IMR-90 (cell line): ENCODE measurements around the gene REG3A. TPM values are rescaled to one million over a fixed set of nuclear protein-coding genes. Genes with fewer than 3 reads are reported as not detected.

ENCODE experiments used
- ATAC-seq: fragments of 200-7000 bp; cut with Tn5 transposase; 2 replicates; pipeline ENCODE4 v1.9.1; 2020; ENCODE audit warnings: low read depth, mild to moderate bottlenecking, moderate library complexity
- BruUV-seq: library from RNA; stranded (reverse); fragments of 400-500 nt; replicated peaks from 2 replicates; lab custom pipeline; 2021; lab: Mats Ljungman, UMichigan
- CTCF ChIA-PET: fragments of 300-600 bp; formaldehyde crosslinking; extraction: SDS; loops from one replicate; lab custom pipeline; 2021; ENCODE audit warnings: antibody characterized with exemption; lab: Yijun Ruan, JAX
- POLR2A ChIA-PET: fragments of 300-600 bp; sonication (Branson Sonifier 250); formaldehyde crosslinking; loops from one replicate; lab custom pipeline; 2022; ENCODE audit warnings: antibody characterized with exemption; ENCODE audit not compliant: unreplicated experiment; lab: Charles Lee
- DNase-seq: peaks from one replicate; pipeline ENCODE4 v3.0.0; 2013
- H2AFZ ChIP-seq: replicated peaks from 2 replicates; pipeline ENCODE3; 2013; ENCODE audit warnings: low read length, mild to moderate bottlenecking; ENCODE audit not compliant: poor library complexity
- H2AK5ac ChIP-seq: 2 replicates; pipeline ENCODE4 v1.6.1; 2013; ENCODE audit warnings: low read depth, low read length, inconsistent platforms
- H2AK9ac ChIP-seq: replicated peaks from 2 replicates; pipeline ENCODE3; 2013; ENCODE audit warnings: mild to moderate bottlenecking, low read depth, low read length, moderate library complexity; ENCODE audit not compliant: poor library complexity
- H2BK120ac ChIP-seq: 2 replicates; pipeline ENCODE4 v1.6.1; 2013; ENCODE audit warnings: low read depth, low read length, inconsistent platforms
- H2BK15ac ChIP-seq: 3 replicates; pipeline ENCODE4 v1.6.1; 2013; ENCODE audit warnings: low read depth, low read length, inconsistent platforms
- H2BK20ac ChIP-seq: 2 replicates; pipeline ENCODE4 v1.6.1; 2013; ENCODE audit warnings: low read depth, mild to moderate bottlenecking, inconsistent platforms, low read length, moderate library complexity
- H2BK5ac ChIP-seq: 2 replicates; pipeline ENCODE4 v1.6.1; 2013; ENCODE audit warnings: mild to moderate bottlenecking, low read depth, low read length, inconsistent platforms; ENCODE audit not compliant: poor library complexity, severe bottlenecking
- H3K14ac ChIP-seq: replicated peaks from 2 replicates; pipeline ENCODE4 v1.6.1; 2013; ENCODE audit warnings: low read depth, low read length, inconsistent platforms
- H3K18ac ChIP-seq: 2 replicates; pipeline ENCODE4 v1.6.1; 2013; ENCODE audit warnings: low read depth, low read length, control low read depth
- H3K23ac ChIP-seq: 2 replicates; pipeline ENCODE4 v1.6.1; 2013; ENCODE audit warnings: low read depth, low read length, inconsistent platforms
- H3K27ac ChIP-seq: 2 replicates; pipeline ENCODE4 v1.5.1; 2013; ENCODE audit warnings: mild to moderate bottlenecking, control low read depth, low read length; ENCODE audit not compliant: insufficient read depth
- H3K27me3 ChIP-seq: 2 replicates; pipeline ENCODE4 v1.6.1; 2013; ENCODE audit warnings: low read length; ENCODE audit not compliant: control insufficient read depth, insufficient read depth
- H3K36me3 ChIP-seq: 2 replicates; pipeline ENCODE4 v1.6.1; 2013; ENCODE audit warnings: low read length, mixed read lengths; ENCODE audit not compliant: control insufficient read depth, insufficient read depth
- H3K4ac ChIP-seq: 2 replicates; pipeline ENCODE4 v1.6.1; 2013; ENCODE audit warnings: low read depth, low read length, inconsistent platforms
- H3K4me1 ChIP-seq: 2 replicates; pipeline ENCODE4 v1.6.1; 2013; ENCODE audit warnings: low read length, mixed read lengths; ENCODE audit not compliant: control insufficient read depth, insufficient read depth
- H3K4me2 ChIP-seq: 2 replicates; pipeline ENCODE4 v1.6.1; 2013; ENCODE audit warnings: low read depth, mild to moderate bottlenecking, control low read depth, low read length, moderate library complexity
- H3K4me3 ChIP-seq: 2 replicates; pipeline ENCODE4 v1.5.1; 2013; ENCODE audit warnings: low read depth, mild to moderate bottlenecking, control low read depth, low read length, moderate library complexity; ENCODE audit not compliant: insufficient read depth
- H3K56ac ChIP-seq: 2 replicates; pipeline ENCODE4 v1.6.1; 2013; ENCODE audit warnings: low read length, inconsistent platforms; ENCODE audit not compliant: insufficient read depth; ENCODE audit errors: extremely low read depth
- H3K79me1 ChIP-seq, 2 experiments: 2 replicates each; pipeline ENCODE4 v1.6.1; 2013; ENCODE audit warnings: low read length in 2 of 2, inconsistent platforms in 1 of 2, low read depth in 1 of 2
- H3K9ac ChIP-seq: 2 replicates; pipeline ENCODE4 v1.6.1; 2013; ENCODE audit warnings: low read depth, low read length, control low read depth
- H3K9me1 ChIP-seq: 2 replicates; pipeline ENCODE4 v1.6.1; 2013; ENCODE audit warnings: low read length, inconsistent platforms; ENCODE audit not compliant: insufficient read depth
- H3K9me3 ChIP-seq: 2 replicates; pipeline ENCODE4 v1.6.1; 2013; ENCODE audit warnings: low read length; ENCODE audit not compliant: control insufficient read depth, insufficient read depth
- H4K20me1 ChIP-seq: 2 replicates; pipeline ENCODE4 v1.6.1; 2013; ENCODE audit warnings: low read length, inconsistent platforms; ENCODE audit not compliant: insufficient read depth
- H4K5ac ChIP-seq: 2 replicates; pipeline ENCODE4 v1.6.1; 2013; ENCODE audit warnings: mild to moderate bottlenecking, low read depth, low read length, control low read depth
- H4K8ac ChIP-seq, 2 experiments: 2 replicates each; pipeline ENCODE4 v1.6.1; 2013; ENCODE audit warnings: low read depth in 2 of 2, low read length in 2 of 2, control low read depth in 1 of 2, inconsistent platforms in 1 of 2
- H4K91ac ChIP-seq: 2 replicates; pipeline ENCODE4 v1.6.1; 2013; ENCODE audit warnings: low read depth, low read length, inconsistent platforms; ENCODE audit not compliant: insufficient read depth
- CEBPB ChIP-seq: IDR thresholded peaks from 2 replicates; pipeline ENCODE4 v1.6.1; 2012; ENCODE audit warnings: low read depth, low read length, improper control_type of control experiment
- MAFK ChIP-seq: IDR thresholded peaks from 2 replicates; pipeline ENCODE4 v1.6.1; 2012; ENCODE audit warnings: low read depth, low read length, improper control_type of control experiment
- POLR2A ChIP-seq: IDR thresholded peaks from 2 replicates; pipeline ENCODE4 v1.6.1; 2012; ENCODE audit warnings: mild to moderate bottlenecking, low read depth, low read length
- SMC3 ChIP-seq: fragments of 150-350 bp; IDR thresholded peaks from 2 replicates; pipeline ENCODE4 v1.6.1; 2016; ENCODE audit warnings: low read depth, mild to moderate bottlenecking, antibody characterized with exemption, low read length, moderate library complexity
- WGBS, 2 experiments: methylation state at CpG; one replicate each; pipeline versions ENCODE4 v1.1.5 to v1.1.7; 2013; ENCODE audit warnings: missing lambda C conversion rate in 2 of 2; ENCODE audit not compliant: insufficient read length in 1 of 2; ENCODE audit errors: extremely low coverage in 2 of 2; 5-methylcytosine and 5-hydroxymethylcytosine counted together
- dilution Hi-C: fragments of 300-500 bp; cut with HindIII; formaldehyde crosslinking; loops from one replicate; pipeline ENCODE4 v1.14.3; 2018; ENCODE audit warnings: low sequenced_read_pairs; ENCODE audit not compliant: unreplicated experiment
- in situ Hi-C: fragments of 300-500 bp; cut with MboI; formaldehyde crosslinking; loops from 3 replicates; pipeline ENCODE4 v1.14.3; 2019; ENCODE audit warnings: low sequenced_read_pairs, inconsistent platforms, mixed read lengths
- intact Hi-C: fragments of 100-400 bp; cut with micrococcal nuclease; formaldehyde crosslinking; loops from 2 replicates; pipeline ENCODE4 v1.10.0; 2022
- polyA plus RNA-seq, 3 experiments: library from polyadenylated mRNA; depleted of rRNA; stranded (reverse); fragments of >200 nt; gene quantifications; 2 replicates each; pipeline ENCODE4 v1.2.3, GENCODE V29; 2012; ENCODE audit warnings: low replicate concordance in 1 of 3
- total RNA-seq: library from RNA; depleted of rRNA; stranded (reverse); fragments of >200 nt; gene quantifications from 2 replicates; pipeline ENCODE4 v1.2.3, GENCODE V29; 2012
- TF ChIP-seq, protein P1 (sequence below): fragments of 150-350 bp; IDR thresholded peaks from 2 replicates; pipeline ENCODE4 v1.6.1; 2016; ENCODE audit warnings: low read depth, mild to moderate bottlenecking, low read length, moderate library complexity, borderline replicate concordance

REG3A gene
- total and polyA plus RNA-seq, 2 of the 4 experiments (the other 2 are of a cell fraction), result not detected

DNA sequence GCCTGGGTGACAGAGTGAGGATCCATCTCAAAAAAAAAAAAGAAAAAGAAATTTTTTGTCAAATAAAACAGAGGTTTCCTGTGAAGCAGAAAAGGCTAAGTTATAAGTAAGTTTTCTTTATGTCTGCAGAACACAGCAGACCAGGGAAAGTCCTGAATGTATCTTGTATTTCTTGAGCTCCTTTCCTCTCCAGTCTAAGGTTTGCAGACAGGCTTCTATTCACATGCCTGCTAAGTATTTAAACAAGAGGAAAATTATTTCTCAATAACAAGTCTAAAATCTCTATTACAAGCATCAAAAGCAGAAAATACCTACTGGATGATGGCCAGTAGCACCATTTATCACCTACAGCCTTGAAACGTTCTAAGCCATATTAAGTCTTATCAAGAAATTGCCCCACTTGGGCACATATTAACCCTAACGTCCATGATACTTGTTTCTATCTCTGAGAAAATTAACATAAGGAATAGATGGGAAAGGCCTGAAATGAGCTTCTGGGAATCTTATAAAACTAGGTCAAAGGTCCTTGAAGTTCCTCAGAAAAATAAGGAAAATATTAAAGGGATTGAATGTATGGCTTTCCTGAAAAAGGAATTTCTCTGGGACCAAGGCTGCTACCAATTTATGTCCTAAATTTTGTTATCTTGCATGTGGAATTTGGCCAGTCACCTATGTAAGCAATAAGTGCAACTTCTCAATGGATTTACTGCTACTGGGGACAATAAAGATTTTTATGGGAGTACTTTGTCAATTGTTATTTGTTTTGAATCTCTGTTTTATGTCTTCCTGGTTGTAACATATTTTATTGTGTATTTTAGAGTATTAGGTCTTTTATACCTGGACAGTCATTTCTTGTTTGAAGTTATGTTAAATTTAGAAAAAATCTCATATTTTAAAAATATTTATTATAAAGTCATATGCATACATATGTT lies 42.3 kb downstream of the REG3A start (continued):
- no peak for TF ChIP-seq MAFK

DNA sequence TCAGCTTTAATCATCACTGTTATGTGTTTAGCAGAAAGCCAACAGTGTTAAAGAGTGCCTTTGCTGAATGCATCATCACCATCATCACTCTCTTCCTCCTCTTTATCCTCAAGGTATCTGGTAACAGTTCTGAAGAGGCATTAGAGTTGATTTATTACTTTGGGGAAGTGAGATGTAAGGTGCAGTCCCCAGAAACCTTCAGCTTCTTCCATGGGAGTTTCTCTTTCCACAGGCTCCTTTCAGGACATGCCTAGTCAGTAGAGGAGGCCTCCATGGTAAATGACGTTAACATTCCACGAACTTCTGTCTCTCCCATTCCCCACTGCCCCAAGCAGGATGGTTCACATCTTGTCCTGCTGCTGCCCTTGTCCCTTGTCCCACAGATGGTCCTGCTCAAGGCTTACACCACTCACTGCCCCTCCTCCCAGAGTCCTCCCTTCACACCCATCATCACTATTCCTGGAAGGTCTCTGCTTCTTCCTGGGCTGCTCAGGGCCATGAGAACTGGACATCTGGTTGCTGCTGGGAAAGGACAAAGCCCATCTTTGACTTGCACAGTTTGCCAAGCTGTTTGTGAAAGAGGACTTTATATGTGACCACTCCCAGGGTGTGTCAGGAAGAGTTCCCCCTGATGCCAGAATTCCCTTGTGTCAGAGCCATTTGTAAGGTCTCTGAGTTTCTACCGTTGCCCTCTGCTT lies 44.6 kb downstream of the REG3A start:
- Histone ChIP-seq H2BK15ac (no peak overlapping the region), H3K23ac (no peak overlapping the region), H3K14ac (no peak overlapping the region), H2BK20ac (no peak overlapping the region), H4K20me1 (no peaks in the 10 kb centered on the region), H2BK120ac (no peak overlapping the region), H3K27ac (no peak overlapping the region), H3K56ac (no peak overlapping the region), H3K4me1 (no peaks in the 10 kb centered on the region), H2AK5ac (no peak overlapping the region), H2AK9ac (no peak overlapping the region), H3K27me3 (no peaks in the 10 kb centered on the region), H3K18ac (no peak overlapping the region), H3K9ac (no peak overlapping the region), H3K4ac (no peak overlapping the region), H3K9me3 (peaks cover 3% of the 10 kb centered on the region; the same call in 1 of the 2 replicates), H2AFZ (no peak overlapping the region), H4K8ac (no peak overlapping the region), H3K4me2 (no peak overlapping the region), H4K5ac (no peak overlapping the region), H3K4me3 (no peak overlapping the region), H2BK5ac (no peak overlapping the region), H3K36me3 (no peaks in the 10 kb centered on the region), H4K91ac (no peak overlapping the region), H3K9me1 (no peaks in the 10 kb centered on the region), H3K79me1 (no peaks in the 10 kb centered on the region)
- CTCF ChIA-PET, result interaction anchor here (1.0 kb wide), 1 partner anchor 39 kb away, joined by 3 read pairs; no protein-coding TSS in a partner anchor
- in situ Hi-C loops, result no loop called here
- POLR2A ChIA-PET, result no interaction called here
- TF ChIP-seq CEBPB (no peak), SMC3 (no peak), POLR2A (no peak)
- TF ChIP-seq, protein P1, sequence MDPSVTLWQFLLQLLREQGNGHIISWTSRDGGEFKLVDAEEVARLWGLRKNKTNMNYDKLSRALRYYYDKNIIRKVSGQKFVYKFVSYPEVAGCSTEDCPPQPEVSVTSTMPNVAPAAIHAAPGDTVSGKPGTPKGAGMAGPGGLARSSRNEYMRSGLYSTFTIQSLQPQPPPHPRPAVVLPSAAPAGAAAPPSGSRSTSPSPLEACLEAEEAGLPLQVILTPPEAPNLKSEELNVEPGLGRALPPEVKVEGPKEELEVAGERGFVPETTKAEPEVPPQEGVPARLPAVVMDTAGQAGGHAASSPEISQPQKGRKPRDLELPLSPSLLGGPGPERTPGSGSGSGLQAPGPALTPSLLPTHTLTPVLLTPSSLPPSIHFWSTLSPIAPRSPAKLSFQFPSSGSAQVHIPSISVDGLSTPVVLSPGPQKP, result no peak
- BruUV-seq, result no TSS peak
- WGBS, 2 experiments, result 43% methylated on average over 2 of the region's 3 CpGs; no CpG with 5 or more reads in 1 of the 2 experiments
- intact Hi-C loops, result no loop called here
- dilution Hi-C loops, result no loop called here
- ATAC-seq, result no peak
- DNase-seq, result no peak
